KOPT-K1 (cell line): ENCODE measurements around the gene PABPN1L.
"Not testable (repeated sequence)": the region's sequence is repeated elsewhere in the genome, so short reads cannot be mapped to it uniquely, and the experiment has no call there.

ENCODE experiments used
- H3K27ac ChIP-seq: fragments of 200-600 bp; sonication (generic); 2 replicates; pipeline ENCODE4 v1.5.1; 2016; ENCODE audit warnings: antibody characterized with exemption, mild to moderate bottlenecking, low read depth, low read length; ENCODE audit not compliant: poor library complexity, severe bottlenecking
- H3K36me3 ChIP-seq: fragments of 200-600 bp; sonication (generic); 2 replicates; pipeline ENCODE4 v1.5.1; 2017; ENCODE audit warnings: antibody characterized with exemption, mild to moderate bottlenecking, low read length, moderate library complexity; ENCODE audit not compliant: insufficient read depth
- H3K9me3 ChIP-seq: fragments of 200-600 bp; sonication (generic); 2 replicates; pipeline ENCODE4 v1.5.1; 2017; ENCODE audit warnings: antibody characterized with exemption, low read length, mild to moderate bottlenecking; ENCODE audit not compliant: insufficient read depth, poor library complexity, severe bottlenecking

The PABPN1L gene

DNA sequence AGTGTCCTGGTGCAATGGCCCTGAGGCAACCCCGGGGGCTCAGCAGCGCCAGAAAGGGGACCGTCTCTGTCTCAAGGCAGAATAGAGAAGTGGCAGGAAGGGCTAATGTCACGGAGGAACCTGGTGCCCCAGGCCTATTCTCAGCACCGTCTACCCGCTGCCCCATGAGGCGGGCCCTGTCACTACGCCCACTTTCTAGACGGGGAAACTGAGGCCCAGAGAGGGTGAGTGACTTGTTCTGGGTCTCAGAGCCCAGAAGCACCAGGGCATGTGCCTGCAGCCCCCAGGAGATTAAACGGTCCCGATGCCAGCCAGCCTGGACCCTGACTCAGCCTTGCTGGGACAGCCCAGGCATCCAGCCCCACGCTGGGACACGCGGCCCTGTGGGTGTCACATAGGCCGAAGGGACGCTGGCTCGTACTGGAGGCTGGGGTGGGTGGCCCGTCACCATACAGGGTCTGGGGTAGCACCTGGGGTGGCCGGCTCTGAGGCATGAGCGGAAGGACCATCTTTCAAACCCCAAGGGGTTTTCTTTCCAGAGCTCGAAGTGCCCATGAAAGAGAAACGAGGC, 40.2 kb upstream of the PABPN1L start:
- Histone ChIP-seq H3K36me3 (peaks cover 47% of the 10 kb centered on the region), H3K9me3 (no peaks in the 10 kb centered on the region), H3K27ac (no peak overlapping the region)

DNA sequence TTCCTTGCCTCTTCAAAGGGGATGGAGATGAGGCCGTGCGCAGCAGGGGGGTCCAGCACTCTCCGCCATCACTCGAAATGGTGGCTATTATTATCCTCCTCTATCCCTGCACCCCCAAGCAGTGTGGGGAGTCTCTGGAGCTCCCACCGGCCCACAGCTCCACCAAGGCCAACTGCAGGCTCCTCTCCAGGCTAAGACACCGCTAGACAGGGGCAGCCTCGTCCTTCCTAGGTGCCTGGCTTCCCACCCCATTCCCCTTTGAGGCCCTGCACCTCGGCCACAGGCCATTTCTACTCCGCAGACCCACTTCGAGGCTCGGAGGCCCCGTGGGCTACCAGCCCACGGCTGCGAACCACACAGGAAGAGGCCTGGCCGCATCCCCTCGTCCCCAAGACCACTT, 39.6 kb upstream of the PABPN1L start:
- Histone ChIP-seq H3K27ac (no peak overlapping the region), H3K36me3 (peaks cover 47% of the 10 kb centered on the region), H3K9me3 (no peaks in the 10 kb centered on the region)

DNA sequence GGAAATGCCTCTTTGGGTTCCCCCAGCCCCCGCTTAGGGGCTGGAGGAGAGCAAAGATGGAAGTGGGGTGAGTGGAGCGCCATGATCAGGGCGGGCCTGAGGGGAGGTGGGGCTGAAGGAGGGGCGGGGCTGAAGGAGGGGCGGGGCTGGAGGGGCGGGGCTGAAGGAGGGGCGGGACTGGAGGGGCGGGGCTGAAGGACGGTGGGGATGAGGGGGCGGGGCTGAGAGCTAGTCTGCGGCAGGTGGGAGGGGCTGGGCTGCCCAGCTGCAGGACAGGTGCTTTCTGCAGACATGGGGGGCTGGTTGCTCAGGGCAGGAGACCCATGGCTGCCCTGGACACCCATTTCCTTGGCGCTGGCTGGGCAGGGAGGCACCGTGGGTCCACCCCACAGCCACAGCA, 39.1 kb upstream of the PABPN1L start:
- H3K36me3 ChIP-seq: peaks cover 50% of the 10 kb centered on the region
- no peaks in the 10 kb centered on the region for H3K9me3 ChIP-seq
- no peak overlapping the region for H3K27ac ChIP-seq

DNA sequence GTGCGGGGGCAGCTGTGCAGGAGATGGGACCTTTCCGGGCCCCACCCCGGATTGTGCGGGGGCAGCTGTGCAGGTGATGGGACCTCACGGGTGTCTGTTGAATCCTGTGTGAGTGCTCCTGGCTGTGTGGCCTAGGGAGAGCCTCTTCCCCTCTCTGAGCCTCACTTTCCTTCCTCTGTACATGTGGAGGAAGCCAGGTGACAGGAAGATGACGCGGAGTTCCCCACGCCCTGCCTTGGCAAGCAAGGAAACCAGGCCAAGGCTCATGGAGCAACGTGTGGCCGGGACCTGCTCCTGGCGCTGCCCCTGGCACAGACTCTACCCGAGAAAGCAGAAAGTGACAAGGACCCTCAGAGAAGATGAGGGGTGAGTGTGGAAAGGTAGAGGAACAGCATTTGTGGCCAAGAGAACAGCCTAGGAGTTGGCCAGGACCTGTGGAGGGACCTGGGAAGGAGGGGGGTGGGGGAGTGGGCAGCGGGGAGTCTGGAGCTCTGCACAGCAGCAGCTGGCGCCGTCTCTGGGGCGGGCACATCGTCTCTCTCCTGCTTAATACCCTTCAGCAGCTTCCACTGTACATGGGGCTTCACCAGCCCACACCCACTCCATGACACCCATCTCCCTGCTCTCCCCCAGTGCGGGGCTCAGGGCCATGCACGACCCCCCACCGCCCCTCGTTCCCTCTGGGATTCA, 38.4 kb upstream of the PABPN1L start:
- no peak overlapping the region for H3K27ac ChIP-seq
- peaks cover 58% of the 10 kb centered on the region for H3K36me3 ChIP-seq

DNA sequence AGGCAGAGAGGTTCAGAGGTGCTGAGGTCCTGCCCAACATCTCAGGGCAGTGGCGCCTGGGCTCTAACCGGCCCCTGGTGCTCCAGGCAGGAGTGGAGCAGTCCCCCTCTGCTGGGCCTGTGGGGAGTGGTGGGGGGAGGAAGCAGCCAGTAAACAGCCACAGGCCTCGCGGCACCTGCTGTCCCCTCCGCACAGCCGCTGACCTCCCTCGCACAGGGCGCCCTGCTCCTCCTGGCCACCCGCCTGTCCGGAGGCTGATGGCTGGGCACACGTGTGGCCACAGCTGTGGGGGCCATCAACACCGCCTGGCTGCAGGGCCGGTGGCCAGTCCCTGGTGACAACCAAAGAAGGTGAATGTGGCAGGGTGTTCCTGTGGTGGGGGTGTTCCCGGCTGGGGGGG, 36.8 kb upstream of the PABPN1L start:
- H3K27ac ChIP-seq: no peak overlapping the region
- H3K36me3 ChIP-seq: peaks cover 68% of the 10 kb centered on the region
- H3K9me3 ChIP-seq: no peaks in the 10 kb centered on the region

More for the DNA sequence above, 38.4 kb upstream of the PABPN1L start:
- H3K9me3 ChIP-seq: no peaks in the 10 kb centered on the region

DNA sequence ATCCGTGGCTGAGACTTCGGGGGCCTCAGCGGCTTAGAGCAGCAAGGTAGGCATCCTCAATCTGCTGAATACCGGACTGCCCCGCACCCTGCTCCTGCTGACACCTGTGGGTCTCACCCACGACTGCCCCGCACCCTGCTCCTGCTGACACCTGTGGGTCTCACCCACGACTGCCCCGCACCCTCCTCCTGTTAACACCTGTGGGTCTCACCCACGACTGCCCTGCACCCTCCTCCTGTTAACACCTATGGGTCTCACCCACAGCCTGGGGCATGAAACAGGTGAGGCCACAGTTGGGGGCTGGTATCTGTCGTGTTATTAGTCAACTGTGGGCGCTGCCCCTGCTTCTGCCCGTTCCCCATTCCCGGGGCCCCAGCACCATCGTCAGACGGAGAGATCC, 36.3 kb upstream of the PABPN1L start:
- Histone ChIP-seq H3K27ac (no peak overlapping the region), H3K9me3 (no peaks in the 10 kb centered on the region), H3K36me3 (peaks cover 68% of the 10 kb centered on the region)

DNA sequence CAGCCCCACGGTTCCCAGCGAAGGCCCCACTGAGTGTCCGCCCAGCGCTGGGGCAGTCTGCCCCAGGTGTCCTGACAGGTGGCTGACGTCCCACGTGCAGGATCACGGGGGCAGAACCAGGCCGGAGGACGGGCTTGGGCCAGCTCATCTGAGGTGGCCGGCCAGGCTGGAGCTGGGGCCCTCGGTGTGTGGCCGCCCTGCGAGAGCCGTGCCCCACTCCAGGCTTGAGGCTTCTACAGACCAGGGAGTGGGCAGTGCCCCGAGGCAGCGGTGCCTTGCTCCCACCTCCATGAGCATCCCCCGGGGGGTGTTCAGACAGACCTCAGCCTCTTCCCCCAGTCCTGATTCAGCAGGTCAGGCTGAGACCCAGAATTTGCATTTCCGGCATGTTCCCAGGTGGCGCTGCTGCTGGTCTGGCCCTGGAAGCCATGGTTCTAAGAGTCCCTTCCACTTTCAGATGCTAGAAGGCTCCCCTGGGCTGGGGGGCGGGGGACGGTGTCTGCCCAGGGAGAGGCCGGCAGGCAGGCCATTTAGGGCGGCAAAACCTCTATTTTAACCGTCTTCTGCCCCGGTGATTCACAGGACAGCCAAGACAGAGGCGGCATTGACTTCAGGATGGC, 35.4 kb upstream of the PABPN1L start:
- peaks cover 74% of the 10 kb centered on the region for H3K36me3 ChIP-seq

DNA sequence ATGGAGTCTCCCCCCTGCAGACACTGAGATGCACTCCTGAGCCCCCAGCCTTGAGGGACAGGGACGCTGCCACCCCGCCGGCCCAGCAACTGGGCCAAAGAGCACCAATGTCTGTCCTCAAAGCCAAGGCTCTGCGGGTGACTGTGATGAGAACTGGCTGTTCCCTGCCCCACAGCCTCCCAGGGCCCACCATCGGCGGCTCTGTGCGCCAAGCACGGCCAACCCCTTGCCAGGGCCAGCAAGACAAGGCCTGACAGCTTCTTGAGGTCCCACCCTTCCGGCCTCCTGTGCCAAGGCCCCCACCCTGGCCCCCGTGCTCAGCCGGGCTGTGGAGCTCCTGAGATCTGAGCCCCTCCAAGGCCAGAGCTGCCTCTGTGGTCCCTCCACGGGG, 34.2 kb upstream of the PABPN1L start:
- no peak overlapping the region for H3K27ac ChIP-seq
- peaks cover 86% of the 10 kb centered on the region for H3K36me3 ChIP-seq
- no peaks in the 10 kb centered on the region for H3K9me3 ChIP-seq

More for the DNA sequence above, 35.4 kb upstream of the PABPN1L start:
- Histone ChIP-seq H3K9me3 (no peaks in the 10 kb centered on the region), H3K27ac (no peak overlapping the region)

DNA sequence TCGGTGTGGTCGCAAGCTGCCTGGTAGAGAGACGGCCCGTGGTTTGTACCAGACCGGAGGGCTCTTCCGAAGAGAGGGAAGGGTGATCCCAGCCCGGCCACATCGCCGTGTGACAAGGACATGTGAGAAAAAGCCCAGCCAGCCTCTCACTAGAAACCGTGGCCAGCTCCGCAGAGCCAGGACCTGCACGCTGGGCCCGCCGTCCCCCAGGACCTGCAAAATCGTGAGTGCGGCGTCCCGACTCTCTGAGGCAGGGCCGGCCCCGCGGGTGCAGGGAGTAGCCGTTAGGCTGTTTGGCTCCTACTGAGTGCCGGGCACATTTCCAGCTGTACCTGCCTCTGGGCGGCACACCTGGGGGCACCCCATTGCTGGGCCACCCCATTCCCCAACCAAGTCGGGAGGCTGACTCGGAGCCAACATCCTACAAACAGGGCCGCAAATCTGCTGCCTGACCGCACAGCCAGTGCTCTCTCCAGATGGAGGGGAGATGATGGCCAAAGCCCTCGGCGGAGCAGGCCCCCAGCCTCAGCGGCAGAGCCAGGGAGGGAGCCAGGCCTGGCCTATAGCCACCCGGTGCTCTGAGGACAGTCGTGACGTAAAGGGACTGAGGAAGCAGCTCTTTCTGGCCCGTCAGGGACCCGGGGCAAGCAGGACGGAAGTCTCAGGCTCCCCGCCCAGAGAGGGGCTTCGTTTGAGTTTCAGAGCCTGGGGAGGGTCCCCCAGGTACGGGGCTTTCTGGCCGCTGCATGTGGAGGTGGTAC, 33.6 kb upstream of the PABPN1L start:
- H3K36me3 ChIP-seq: peaks cover 91% of the 10 kb centered on the region
- H3K27ac ChIP-seq: no peak overlapping the region
- no peaks in the 10 kb centered on the region for H3K9me3 ChIP-seq

DNA sequence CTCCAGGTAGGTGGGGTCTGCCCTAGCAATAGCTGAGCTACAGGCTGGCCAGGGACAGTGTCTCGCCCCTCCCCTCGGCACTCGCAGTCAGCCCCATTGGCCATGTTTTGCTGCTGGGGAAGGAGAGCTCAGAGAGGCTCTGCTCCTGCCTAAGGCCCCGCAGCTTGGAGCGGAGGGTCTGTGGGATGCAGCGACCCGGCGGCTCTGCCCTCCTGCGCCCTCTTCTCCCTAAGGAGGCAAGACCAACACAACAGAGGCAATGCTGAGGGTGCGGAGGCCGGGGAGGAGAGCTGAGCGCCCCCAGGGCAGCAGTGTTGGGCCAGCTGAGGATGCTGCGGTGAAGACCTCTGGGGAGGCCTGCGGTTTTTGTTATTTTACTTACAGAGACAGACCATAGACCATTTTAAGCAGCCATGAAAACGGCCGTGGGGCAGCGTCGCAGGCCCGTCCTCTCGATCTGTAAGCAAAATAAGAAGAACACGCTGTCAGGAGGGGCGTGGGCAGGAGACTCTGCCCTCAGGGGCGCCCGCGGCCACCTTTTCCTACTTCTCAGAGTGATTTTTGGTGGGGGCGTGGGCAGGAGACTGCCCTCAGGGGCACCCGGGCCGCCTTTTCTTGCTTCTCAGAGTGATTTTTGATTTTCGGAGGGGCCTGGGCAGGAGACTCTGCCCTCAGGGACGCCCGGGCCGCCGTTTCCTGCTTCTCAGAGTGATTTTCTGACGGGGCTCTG, 31.4 kb upstream of the PABPN1L start:
- Histone ChIP-seq H3K9me3 (no peaks in the 10 kb centered on the region), H3K36me3 (peaks cover 98% of the 10 kb centered on the region), H3K27ac (no peak overlapping the region)

DNA sequence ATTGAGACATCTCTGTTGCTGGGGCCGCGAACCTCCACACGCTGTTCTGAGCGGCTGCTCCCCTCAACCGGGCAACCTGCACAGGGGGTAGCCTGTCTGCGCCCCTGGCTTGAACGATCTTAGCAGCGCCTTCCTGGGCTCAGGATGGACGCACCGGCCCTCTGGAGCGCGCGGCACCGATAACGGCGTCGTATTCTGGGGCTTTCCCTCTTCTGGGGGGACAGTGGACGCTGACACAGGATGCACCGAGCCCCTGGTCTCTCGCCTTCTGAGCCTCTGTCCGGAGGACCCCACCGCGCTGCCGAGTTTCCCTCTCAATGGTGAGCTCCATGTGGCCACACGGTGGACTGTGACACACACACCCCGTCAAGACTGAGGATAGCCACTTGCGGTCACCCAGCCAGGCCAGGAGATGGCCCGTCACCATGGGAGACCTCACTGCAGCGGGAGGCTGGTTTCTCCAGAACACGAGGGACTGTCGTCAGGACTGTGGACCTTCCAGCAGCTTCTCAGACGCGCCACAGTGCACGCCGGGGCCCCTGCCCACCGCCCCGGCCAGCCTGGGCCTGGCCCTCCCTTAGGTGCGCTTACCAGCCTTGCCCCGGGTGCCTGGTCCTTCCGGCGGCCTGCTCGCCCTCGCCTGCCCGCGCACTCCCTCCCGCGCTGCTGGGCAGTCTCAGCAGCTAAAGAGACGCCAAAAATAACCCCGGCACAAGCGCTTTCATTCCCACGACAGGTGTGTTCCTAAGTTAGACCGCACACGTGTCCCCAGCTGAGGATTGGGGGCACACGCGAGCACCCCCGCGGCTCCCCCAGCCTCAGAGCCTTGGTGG, 30.0 kb upstream of the PABPN1L start:
- H3K36me3 ChIP-seq: peaks cover 98% of the 10 kb centered on the region
- H3K9me3 ChIP-seq: no peaks in the 10 kb centered on the region
- H3K27ac ChIP-seq: no peak overlapping the region

DNA sequence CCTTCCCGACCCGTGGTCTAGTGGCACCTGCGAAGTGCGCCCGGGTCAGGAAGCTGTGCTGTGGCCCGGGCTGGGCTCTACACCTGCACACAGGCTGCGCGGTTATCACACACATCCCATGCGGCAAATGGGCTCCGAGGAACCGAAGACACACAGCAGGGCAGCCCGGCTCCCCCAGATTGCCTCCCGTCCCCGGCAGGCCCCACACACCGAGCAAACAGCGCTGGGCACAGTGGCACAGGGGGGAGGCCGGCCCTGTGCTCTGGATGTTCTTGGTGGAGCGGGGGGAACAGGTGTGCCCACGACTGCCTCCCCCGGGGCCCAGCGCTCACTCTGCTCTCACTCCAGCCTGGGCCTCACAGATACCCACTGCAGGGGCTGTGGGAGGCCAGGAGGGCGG, 28.9 kb upstream of the PABPN1L start:
- Histone ChIP-seq H3K36me3 (peaks cover 98% of the 10 kb centered on the region), H3K9me3 (peaks cover 5% of the 10 kb centered on the region), H3K27ac (no peak overlapping the region)

DNA sequence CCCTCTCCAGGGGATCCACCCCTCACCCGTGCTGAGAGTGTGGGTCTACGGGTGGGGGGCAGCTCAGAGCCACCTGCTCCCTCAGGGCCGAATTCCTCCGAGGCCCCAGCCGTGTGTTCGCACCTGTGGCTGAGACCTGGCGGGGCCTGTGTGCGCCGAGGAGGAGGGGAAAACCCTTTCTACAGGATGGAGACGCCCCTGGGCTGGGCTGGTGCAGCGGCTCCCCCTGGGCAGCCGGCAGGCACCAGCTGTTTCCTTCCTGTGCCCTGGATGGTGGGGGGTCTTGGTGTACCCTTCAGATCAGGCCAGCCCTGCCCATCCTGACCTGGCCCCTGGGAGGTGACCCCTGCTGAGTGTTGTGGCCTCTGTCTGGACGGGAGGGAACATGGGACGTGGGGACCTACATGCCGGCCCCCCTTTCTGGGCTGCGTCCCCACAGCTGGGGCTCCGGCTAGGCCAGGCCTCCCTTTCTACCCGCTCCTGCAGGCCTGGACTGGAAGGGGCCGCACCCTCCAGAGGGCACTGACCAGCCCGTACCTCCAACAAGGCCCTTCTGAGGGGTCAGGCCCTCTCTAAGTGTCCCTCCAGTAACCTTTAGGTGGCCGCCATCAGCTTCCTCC, 28.3 kb upstream of the PABPN1L start:
- Histone ChIP-seq H3K36me3 (peaks cover 98% of the 10 kb centered on the region), H3K27ac (no peak overlapping the region), H3K9me3 (peaks cover 5% of the 10 kb centered on the region)

DNA sequence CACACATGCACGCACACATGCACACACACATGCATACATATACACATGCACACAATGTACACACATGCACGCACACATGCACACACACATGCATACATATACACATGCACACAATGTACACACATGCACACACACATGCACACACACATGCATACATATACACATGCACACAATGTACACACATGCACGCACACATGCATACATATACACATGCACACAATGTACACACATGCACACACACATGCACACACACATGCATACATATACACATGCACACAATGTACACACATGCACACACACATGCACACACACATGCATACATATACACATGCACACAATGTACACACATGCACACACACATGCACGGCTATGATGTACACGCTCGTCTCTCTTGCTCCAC, 27.8 kb upstream of the PABPN1L start:
- H3K27ac ChIP-seq: not testable (repeated sequence)
- H3K36me3 ChIP-seq: peaks cover 98% of the 10 kb centered on the region

More for the DNA sequence above, 27.8 kb upstream of the PABPN1L start:
- not testable (repeated sequence) for H3K9me3 ChIP-seq
